ENCODE results near the gene BRD9.
"Not testable (repeated sequence)": the region's sequence is repeated elsewhere in the genome, so short reads cannot be mapped to it uniquely, and the experiment has no call there.

BRD9 gene

GRCh38 chr5:856531-857425, 35.8 kb downstream of the BRD9 start:
- no peak for DNase-seq (ENCODE audit: low read depth)

DNA sequence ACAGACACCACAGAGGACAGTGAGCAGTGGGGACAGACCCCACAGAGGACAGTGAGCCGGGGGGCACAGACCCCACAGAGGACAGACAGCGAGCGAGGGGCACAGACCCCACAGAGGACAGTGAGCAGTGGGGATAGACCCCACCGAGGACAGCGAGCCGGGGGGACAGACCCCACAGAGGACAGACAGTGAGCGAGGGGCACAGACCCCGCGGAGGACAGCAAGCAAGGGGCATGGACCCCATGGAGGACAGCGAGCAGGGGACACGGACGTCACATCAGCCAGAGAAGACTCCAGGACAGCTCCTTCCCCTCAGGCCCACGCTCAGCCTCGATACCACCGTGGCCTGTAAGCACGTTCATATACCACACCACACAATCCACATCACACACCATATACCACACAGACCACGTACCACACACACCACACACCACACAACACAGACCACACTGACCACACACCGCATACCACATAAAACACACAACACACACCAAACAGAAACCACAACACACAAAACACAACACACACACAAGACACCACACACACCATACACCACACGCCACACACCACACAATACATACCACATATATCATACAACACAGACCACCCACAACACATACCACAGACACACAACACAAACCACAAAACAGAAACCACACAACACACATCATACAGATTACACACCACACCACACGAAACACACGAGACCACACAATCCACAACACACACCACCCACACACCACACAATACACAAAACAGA, 36.6 kb downstream of the BRD9 start:
- DNase-seq (ENCODE audit: low read depth): peak; percentile 20

DNA sequence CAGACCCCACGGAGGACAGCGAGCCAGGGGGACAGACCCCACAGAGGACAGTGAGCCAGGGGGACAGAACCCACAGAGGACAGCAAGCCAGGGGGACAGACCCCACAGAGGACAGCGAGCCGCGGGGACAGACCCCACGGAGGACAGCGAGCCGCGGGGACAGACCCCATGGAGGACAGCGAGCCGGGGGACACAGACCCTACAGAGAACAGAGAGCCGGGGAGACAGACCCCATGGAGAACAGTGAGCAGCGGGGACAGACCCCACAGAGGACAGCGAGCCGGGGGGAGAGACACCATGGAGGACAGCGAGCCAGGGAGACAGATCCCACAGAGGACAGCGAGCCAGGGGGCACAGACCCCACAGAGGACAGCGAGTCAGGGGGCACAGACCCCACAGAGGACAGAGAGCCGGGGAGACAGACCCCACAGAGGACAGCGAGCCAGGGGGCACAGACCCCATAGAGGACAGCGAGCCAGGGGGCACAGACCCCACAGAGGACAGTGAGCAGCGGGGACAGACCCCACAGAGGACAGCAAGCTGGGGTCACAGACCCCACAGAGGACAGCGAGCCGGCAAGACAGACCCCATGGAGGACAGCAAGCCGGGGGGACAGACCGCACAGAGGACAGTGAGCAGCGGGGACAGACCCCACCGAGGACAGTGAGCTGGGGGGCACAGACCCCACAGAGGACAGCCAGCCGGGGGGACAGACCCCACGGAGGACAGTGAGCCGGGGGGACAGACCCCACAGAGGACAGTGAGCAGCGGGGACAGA, 37.4 kb downstream of the BRD9 start:
- DNase-seq (ENCODE audit: low read depth): no peak

DNA sequence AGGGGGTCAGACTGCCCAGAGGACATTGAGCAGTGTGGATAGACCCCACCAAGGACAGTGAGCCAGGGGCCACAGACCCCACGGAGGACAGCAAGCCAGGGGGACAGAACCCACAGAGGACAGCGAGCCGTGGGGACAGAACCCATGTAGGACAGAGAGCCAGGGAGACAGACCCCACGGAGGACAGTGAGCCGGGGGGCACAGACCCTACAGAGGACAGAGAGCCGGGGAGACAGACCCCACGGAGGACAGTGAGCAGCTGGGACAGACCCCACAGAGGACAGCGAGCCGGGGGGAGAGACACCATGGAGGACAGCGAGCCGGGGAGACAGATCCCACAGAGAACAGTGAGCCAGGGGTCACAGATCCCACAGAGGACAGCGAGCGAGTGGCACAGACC, 38.4 kb downstream of the BRD9 start:
- DNase-seq (ENCODE audit: low read depth): no peak

DNA sequence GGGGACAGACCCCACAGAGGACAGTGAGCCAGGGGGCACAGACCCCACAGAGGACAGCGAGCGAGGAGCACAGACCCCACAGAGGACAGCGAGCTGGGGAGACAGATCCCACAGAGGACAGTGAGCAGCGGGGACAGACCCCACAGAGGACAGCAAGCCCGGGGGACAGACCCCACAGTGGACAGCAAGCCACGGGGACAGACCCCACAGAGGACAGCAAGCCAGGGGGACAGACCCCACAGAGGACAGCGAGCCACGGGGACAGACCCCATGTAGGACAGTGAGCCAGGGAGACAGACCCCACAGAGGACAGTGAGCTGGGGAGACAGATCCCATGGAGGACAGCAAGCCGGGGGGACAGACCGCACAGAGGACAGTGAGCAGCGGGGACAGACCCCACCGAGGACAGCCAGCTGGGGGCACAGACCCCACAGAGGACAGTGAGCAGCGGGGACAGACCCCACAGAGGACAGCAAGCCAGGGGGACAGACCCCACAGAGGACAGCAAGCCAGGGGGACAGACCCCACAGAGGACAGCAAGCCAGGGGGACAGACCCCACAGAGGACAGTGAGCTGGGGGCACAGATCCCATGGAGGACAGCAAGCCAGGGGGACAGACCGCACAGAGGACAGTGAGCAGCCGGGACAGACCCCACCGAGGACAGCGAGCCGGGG, 39.0 kb downstream of the BRD9 start:
- not testable (repeated sequence) for DNase-seq (ENCODE audit: low read depth)

DNA sequence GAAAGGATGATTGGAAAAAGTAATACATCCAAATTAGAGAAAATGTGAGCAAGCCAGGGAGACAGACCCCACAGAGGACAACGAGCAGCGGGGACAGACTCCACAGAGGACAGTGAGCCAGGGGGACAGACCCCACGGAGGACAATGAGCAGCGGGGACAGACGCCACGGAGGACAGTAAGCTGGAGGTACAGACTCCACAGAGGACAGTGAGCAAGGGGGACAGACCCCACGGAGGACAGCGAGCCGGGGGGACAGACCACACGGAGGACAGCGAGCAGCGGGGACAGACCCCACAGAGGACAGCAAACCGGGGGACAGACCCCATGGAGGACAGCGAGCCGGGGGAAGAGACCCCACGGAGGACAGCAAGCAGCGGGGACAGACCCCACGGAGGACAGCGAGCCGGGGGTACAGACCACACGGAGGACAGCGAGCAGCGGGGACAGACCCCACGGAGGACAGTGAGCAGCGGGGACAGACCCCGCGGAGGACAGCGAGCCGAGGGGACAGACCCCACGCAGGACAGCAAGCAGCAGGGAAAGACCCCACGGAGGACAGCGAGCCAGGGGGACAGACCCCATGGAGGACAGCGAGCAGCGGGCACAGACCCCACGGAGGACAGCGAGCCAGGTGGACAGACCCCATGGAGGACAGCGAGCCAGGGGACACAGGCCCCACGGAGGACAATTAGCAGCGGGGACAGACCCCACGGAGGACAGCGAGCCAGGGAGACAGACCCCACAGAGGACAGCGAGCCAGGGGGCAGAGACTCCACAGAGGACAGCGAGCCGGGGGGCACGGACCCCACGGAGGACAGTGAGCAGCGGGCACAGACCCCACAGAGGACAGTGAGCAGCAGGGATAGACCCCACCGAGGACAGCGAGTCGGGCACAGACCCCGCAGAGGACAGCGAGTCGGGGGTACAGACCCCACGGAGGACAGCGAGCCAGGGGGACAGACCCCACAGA, 39.9 kb downstream of the BRD9 start:
- DNase-seq (ENCODE audit: low read depth): no peak

- DNase-seq (ENCODE audit: low read depth): no peak
Observed at GRCh38 chr5:852018-852417, 40.6 kb downstream of the BRD9 start.

DNA sequence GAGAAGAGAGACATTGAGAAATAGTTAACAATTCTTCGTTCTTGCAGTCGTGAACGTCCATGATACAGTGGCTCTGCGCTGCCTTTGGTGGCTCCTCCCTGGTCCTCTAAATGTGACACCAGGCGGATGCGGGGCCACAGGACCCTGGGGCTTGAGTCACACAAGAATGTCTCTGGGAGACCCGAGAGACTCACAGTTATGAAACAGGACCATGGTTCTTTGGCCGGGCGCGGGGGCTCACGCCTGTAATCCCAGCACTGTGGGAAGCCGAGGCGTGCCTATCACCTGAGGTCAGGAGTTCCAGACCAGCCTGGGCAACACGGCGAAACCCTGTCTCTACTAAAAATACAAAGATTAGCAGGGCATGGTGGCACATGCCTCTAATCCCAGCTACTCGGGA, 41.0 kb downstream of the BRD9 start:
- DNase-seq (ENCODE audit: low read depth): no peak

DNA sequence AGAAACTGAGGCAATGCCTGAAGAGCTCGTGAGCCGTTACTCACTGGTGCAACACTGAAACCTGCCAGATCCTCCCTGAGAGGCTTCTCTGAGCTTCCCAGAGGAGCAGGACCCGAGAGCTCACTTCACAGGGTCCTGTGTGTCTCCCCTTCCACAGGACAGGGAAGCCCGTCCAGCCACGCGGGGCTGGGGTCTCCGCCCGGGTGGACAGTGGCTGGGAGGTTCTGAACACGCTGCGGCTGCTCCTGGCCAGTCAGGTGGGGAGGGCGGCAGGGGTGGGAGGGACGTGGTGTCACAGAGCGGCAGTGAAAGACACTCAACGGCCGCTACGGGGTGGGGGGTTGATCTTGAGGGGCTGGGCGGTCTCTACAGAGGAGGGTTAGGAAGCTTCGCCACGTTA, 41.5 kb downstream of the BRD9 start:
- no peak for DNase-seq (ENCODE audit: low read depth)

- no peak for DNase-seq (ENCODE audit: low read depth)
Observed at GRCh38 chr5:850511-851006, 42.0 kb downstream of the BRD9 start, which contains the start of gene ZDHHC11. TSS of gene ZDHHC11 (minus strand) at chr5:850986. CDS start at chr5:850602, 384 bp downstream.

DNA sequence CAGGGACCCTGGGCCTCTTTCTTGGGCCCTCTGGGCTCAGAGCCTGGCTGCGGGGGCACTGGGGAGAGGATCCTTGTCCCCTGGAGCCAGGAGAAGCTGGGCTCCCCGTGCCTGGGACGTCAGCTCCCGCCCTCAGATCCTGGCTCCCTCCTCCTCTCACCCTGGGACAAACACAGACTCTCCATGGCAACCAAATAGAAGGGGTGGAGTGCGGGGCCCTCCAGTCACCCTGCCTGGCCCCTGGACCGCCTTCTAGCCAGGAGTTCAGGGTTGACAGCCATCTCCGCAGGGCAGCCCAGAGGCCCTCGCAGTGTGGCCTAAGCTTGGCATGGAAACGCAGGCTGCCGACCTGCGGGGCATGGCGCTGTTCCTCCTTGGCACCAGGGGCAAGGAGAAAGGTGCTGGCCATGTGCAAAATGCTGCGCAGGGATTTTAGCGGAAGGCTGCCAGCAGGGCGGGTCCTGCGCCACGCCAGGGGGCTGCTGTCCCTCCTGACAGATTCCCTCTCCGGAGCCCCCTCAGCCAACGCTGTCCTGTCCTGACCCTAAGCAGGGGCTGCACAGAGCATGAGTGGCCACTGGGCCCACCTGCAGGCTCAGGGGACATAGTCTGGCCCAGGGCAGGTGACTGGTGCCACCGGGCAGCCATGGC, 42.8 kb downstream of the BRD9 start:
- no peak for DNase-seq (ENCODE audit: low read depth)

GRCh38 chr5:848671-849111, 43.9 kb downstream of the BRD9 start:
- no peak for DNase-seq (ENCODE audit: low read depth)

- DNase-seq (ENCODE audit: low read depth): not testable (repeated sequence)
Observed at GRCh38 chr5:847736-848135, 44.9 kb downstream of the BRD9 start.

DNA sequence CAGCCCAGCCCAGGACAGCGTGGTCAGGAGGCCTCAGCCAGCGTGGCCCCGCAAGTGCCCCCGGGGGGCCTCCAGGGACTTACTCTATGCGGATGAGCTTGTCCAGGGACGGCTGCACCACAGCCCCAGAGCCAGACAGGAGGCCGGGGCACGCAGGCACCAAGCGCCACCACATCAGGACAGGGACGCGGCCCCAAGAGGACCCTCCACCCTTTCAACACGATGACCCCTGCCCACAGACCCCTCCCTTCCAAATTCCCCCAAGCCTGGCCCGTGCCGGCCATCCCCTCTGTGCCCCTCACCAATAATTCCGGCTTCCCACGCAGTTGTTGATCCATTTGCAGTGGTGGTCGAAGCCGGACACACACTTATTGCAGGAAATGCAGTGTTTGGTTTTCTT, 45.4 kb downstream of the BRD9 start:
- not testable (repeated sequence) for DNase-seq (ENCODE audit: low read depth)

DNA sequence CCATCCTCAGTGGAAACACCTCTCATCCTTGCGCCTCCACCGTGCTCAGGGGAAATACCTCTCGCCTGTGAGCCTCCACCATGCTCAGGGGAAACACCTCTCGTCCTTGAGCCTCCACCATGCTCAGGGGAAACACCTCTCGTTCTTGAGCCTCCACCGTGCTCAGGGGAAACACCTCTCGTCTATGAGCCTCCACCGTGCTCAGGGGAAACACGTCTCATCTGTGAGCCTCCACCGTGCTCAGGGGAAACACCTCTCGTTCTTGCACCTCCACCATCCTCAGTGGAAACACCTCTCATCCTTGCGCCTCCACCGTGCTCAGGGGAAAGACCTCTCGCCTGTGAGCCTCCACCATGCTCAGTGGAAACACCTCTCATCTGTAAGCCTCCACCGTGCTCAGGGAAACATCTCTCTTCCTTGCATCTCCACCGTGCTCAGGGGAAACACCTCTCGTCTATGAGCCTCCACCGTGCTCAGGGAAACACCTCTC, 46.0 kb downstream of the BRD9 start:
- DNase-seq (ENCODE audit: low read depth): not testable (repeated sequence)

- not testable (repeated sequence) for DNase-seq (ENCODE audit: low read depth)
Observed at GRCh38 chr5:845676-846601, 46.7 kb downstream of the BRD9 start.

- DNase-seq (ENCODE audit: low read depth): not testable (repeated sequence)
Observed at GRCh38 chr5:845031-845675, 47.4 kb downstream of the BRD9 start.

DNA sequence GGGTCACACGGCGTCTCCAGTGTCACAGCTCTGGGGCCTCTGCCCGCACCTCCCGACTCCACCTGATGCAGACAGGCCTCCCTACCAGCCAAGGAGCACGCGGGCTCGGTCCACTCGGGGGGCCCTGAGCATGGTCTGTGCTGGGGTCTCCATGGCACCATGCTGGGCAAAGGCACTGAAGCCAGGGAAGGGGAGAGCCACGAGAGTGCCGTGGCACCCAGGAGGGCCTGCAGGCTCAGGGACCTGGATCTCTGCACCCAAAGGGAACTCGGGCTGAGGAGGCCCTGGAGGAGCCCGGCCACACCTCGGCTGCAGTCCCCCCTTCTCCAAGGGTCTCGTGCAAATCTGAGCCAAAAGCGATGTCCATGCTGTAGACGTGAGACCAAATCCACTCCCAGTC, 48.2 kb downstream of the BRD9 start:
- not testable (repeated sequence) for DNase-seq (ENCODE audit: low read depth)
